GM19043 (cell line): ENCODE results near the gene RASA4B.
"Not testable (repeated sequence)": the region's sequence is repeated elsewhere in the genome, so short reads cannot be mapped to it uniquely, and the experiment has no call there.

Experiments
- ATAC-seq: cut with Tn5 transposase; IDR thresholded peaks from one replicate; pipeline ENCODE4 v1.9.1; 2021; ENCODE audit warnings: low read depth; ENCODE audit not compliant: unreplicated experiment

The RASA4B gene

GRCh38 chr7:102455596-102455995 lies 62.0 kb downstream of the RASA4B start:
- no peak for ATAC-seq

- not testable (repeated sequence) for ATAC-seq
Measured at GRCh38 chr7:102454932-102455331, 62.6 kb downstream of the RASA4B start.

- no peak for ATAC-seq
Measured at GRCh38 chr7:102454468-102454867, 63.1 kb downstream of the RASA4B start.

- no peak for ATAC-seq
Measured at GRCh38 chr7:102453319-102453718, 64.3 kb downstream of the RASA4B start.

GRCh38 chr7:102452451-102452850 lies 65.1 kb downstream of the RASA4B start:
- ATAC-seq, result no peak

GRCh38 chr7:102451371-102452054 lies 66.1 kb downstream of the RASA4B start:
- ATAC-seq, result no peak

GRCh38 chr7:102450242-102450641 lies 67.3 kb downstream of the RASA4B start:
- no peak for ATAC-seq

- ATAC-seq, result no peak
Measured at GRCh38 chr7:102449136-102449535, 68.4 kb downstream of the RASA4B start.

- ATAC-seq, result no peak
Measured at GRCh38 chr7:102447311-102447710, 70.3 kb downstream of the RASA4B start.

- ATAC-seq, result no peak
Measured at GRCh38 chr7:102446387-102447156, 71.0 kb downstream of the RASA4B start.

GRCh38 chr7:102445674-102446071 lies 71.9 kb downstream of the RASA4B start:
- ATAC-seq, result no peak

- ATAC-seq, result peak; percentile 28
Measured at GRCh38 chr7:102444961-102445673, 72.5 kb downstream of the RASA4B start.

- ATAC-seq, result no peak
Measured at GRCh38 chr7:102439963-102440795, 77.4 kb downstream of the RASA4B start.

- ATAC-seq, result no peak
Measured at GRCh38 chr7:102436118-102436517, 81.5 kb downstream of the RASA4B start.

GRCh38 chr7:102434039-102434486 lies 83.5 kb downstream of the RASA4B start:
- ATAC-seq, result peak; percentile 21

GRCh38 chr7:102433219-102434038 lies 84.1 kb downstream of the RASA4B start, which contains the start of gene ORAI2:
Gene ORAI2 (plus strand): TSS chr7:102433575. CDS start chr7:102438957, 5,382 bp downstream.
- peak; percentile 61 for ATAC-seq
